GM23248 (cell line): ENCODE results near the gene ANKRD35. TPM values are rescaled to one million over a fixed set of nuclear protein-coding genes. Genes with fewer than 3 reads are reported as not detected.
"Not testable (repeated sequence)": the region's sequence is repeated elsewhere in the genome, so short reads cannot be mapped to it uniquely, and the experiment has no call there.

Experiments
- DNase-seq: peaks from one replicate; pipeline ENCODE4 v3.0.0-alpha.2; 2015
- H2AFZ ChIP-seq: fragments of 200-600 bp; sonication (generic); 2 replicates; pipeline ENCODE4 v1.6.1; 2016; ENCODE audit warnings: antibody characterized with exemption
- H3F3A ChIP-seq: fragments of 200-600 bp; sonication (generic); 2 replicates; pipeline ENCODE4 v1.6.1; 2016; ENCODE audit warnings: mild to moderate bottlenecking, antibody characterized with exemption, mixed run types; ENCODE audit not compliant: insufficient read depth
- H3K27ac ChIP-seq: fragments of 200-600 bp; sonication (generic); 2 replicates; pipeline ENCODE4 v1.5.1; 2016; ENCODE audit warnings: mild to moderate bottlenecking
- H3K27me3 ChIP-seq: fragments of 200-600 bp; sonication (generic); replicated peaks from 2 replicates; pipeline ENCODE4 v1.6.1; 2016; ENCODE audit warnings: mild to moderate bottlenecking; ENCODE audit not compliant: insufficient read depth
- H3K36me3 ChIP-seq: fragments of 200-600 bp; sonication (generic); 2 replicates; pipeline ENCODE4 v1.6.1; 2016; ENCODE audit warnings: low read depth, mild to moderate bottlenecking
- H3K4me1 ChIP-seq: fragments of 200-600 bp; sonication (generic); 2 replicates; pipeline ENCODE4 v1.6.1; 2016; ENCODE audit warnings: mild to moderate bottlenecking; ENCODE audit not compliant: insufficient read depth
- H3K4me2 ChIP-seq: fragments of 200-600 bp; sonication (generic); one replicate; pipeline ENCODE4 v1.6.1; 2016; ENCODE audit warnings: mild to moderate bottlenecking; ENCODE audit not compliant: unreplicated experiment
- H3K4me3 ChIP-seq: fragments of 200-600 bp; sonication (generic); 2 replicates; pipeline ENCODE4 v1.5.1; 2016; ENCODE audit warnings: mild to moderate bottlenecking
- H3K79me2 ChIP-seq: fragments of 200-600 bp; sonication (generic); 2 replicates; pipeline ENCODE4 v1.6.1; 2016; ENCODE audit warnings: mild to moderate bottlenecking; ENCODE audit not compliant: insufficient read depth
- H3K9ac ChIP-seq: fragments of 200-600 bp; sonication (generic); 2 replicates; pipeline ENCODE4 v1.6.1; 2016; ENCODE audit warnings: mild to moderate bottlenecking
- H3K9me2 ChIP-seq: fragments of 200-600 bp; sonication (generic); 2 replicates; pipeline ENCODE4 v1.6.1; 2016; ENCODE audit warnings: mixed run types, mild to moderate bottlenecking, moderate library complexity; ENCODE audit not compliant: insufficient read depth
- H3K9me3 ChIP-seq: fragments of 200-600 bp; sonication (generic); one replicate; pipeline ENCODE4 v1.6.1; 2017; ENCODE audit warnings: low read depth
- H4K20me1 ChIP-seq: fragments of 200-600 bp; sonication (generic); 2 replicates; pipeline ENCODE4 v1.6.0; 2016; ENCODE audit not compliant: insufficient read depth
- EZH2 ChIP-seq: fragments of 200-600 bp; sonication (generic); IDR thresholded peaks from 2 replicates; pipeline ENCODE4 v1.6.1; 2018; ENCODE audit warnings: antibody characterized with exemption, mild to moderate bottlenecking; ENCODE audit not compliant: insufficient read depth, poor library complexity, severe bottlenecking
- EZH2phosphoT487 ChIP-seq: fragments of 200-600 bp; sonication (generic); IDR thresholded peaks from 2 replicates; pipeline ENCODE4 v1.6.1; 2018; ENCODE audit warnings: antibody characterized with exemption, moderate library complexity, mild to moderate bottlenecking, low read depth; ENCODE audit not compliant: insufficient read depth
- WGBS, 2 experiments: methylation state at CpG; one replicate each; pipeline ENCODE4 v1.1.6; 2015 to 2017; ENCODE audit warnings: low lambda C conversion rate in 2 of 2, low coverage in 1 of 2; ENCODE audit errors: missing lambda C conversion rate in 2 of 2; 5-methylcytosine and 5-hydroxymethylcytosine counted together
- in situ Hi-C: fragments of 300-500 bp; cut with MboI; formaldehyde crosslinking; loops from 2 replicates; pipeline ENCODE4 v1.15.0; 2020
- polyA plus RNA-seq: library from polyadenylated mRNA; unstranded; fragments of >200 nt; fragmentation: Nextera tagmentation; extraction: Ambion mirVana; gene quantifications from 2 replicates; pipeline ENCODE4 v1.2.1, GENCODE V29; 2016
- total RNA-seq: library from RNA; depleted of rRNA; stranded (reverse); fragments of >200 nt; shearing (Covaris generic); gene quantifications from 2 replicates; pipeline ENCODE4 v1.2.3, GENCODE V29; 2014

Gene ANKRD35
- total and polyA plus RNA-seq, 2 experiments from 2014 or later: 0.65 to 3.4 TPM

- no peak for TF ChIP-seq EZH2
- no peak for TF ChIP-seq EZH2phosphoT487
- Histone ChIP-seq H3K27ac (no peak overlapping the region), H3K4me2 (no peak overlapping the region), H3K36me3 (peaks cover 92% of the 10 kb centered on the region), H3K9me2 (no peaks in the 10 kb centered on the region), H4K20me1 (no peaks in the 10 kb centered on the region), H3K79me2 (no peaks in the 10 kb centered on the region), H3K27me3 (no peaks in the 10 kb centered on the region), H3K4me1 (no peaks in the 10 kb centered on the region), H3K4me3 (no peak overlapping the region), H3K9me3 (no peaks in the 10 kb centered on the region), H3K9ac (no peak overlapping the region), H2AFZ (no peak overlapping the region), H3F3A (peaks cover 35% of the 10 kb centered on the region)
- DNase-seq: no peak
- WGBS, 2 experiments: 100% methylated on average over 1 of the region's 1 CpG
- in situ Hi-C loops: no loop called here
Measured at GRCh38 chr1:145837656-145838055, 48.0 kb downstream of the ANKRD35 start.

GRCh38 chr1:145830810-145831209 is 54.9 kb downstream of the ANKRD35 start:
- DNase-seq, H4K20me1 ChIP-seq, H3K9me2 ChIP-seq, H3K9ac ChIP-seq, H3K4me1 ChIP-seq, H2AFZ ChIP-seq, H3K4me2 ChIP-seq, H3K27me3 ChIP-seq, H3K27ac ChIP-seq, H3K9me3 ChIP-seq, H3F3A ChIP-seq, H3K4me3 ChIP-seq, in situ Hi-C loops: not testable (repeated sequence)
- peaks cover 86% of the 10 kb centered on the region for H3K36me3 ChIP-seq
- WGBS, 2 experiments: 100% methylated on average over 2 of the region's 2 CpGs
- H3K79me2 ChIP-seq: peaks cover 34% of the 10 kb centered on the region

DNA sequence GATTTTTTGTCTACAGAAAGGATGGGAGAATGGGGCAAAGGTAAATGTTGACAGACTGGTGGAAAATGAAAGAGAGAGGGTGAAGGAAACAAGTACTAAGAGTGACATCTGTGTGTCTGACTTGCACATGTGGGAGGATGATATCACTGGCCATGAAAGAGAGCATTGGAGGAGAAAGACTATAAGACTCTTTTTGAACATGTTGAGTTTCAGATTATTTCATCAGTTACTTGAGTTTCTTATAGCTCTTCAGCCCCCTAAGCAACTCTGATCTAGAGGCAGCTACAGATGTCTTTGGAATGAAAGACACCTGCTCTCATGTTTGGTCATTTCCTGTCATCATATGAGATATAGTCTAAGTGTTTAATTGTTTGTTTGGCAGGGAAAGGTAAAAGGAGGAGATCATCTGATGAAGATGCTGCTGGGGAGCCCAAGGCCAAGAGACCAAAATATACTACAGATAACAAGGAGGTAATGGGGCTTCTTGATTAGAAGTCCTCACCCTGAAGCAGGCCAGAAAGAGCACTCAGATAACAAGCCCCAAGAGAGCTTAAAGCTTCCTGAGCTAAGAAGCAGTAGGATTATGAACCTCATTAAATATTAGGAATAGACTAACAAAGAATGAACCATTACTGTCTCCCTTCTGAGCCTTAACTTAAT is 57.2 kb downstream of the ANKRD35 start:
- Histone ChIP-seq H3K9me3 (no peaks in the 10 kb centered on the region), H3K79me2 (peaks cover 52% of the 10 kb centered on the region), H3K9ac (no peak overlapping the region), H3K4me3 (no peak overlapping the region), H3K36me3 (peaks cover 69% of the 10 kb centered on the region), H3K9me2 (no peaks in the 10 kb centered on the region), H3K27ac (no peak overlapping the region), H3F3A (peaks cover 8% of the 10 kb centered on the region; the same call in 1 of the 2 replicates), H3K4me2 (no peak overlapping the region), H4K20me1 (no peaks in the 10 kb centered on the region), H3K27me3 (no peaks in the 10 kb centered on the region), H2AFZ (no peak overlapping the region), H3K4me1 (peaks cover 14% of the 10 kb centered on the region)
- TF ChIP-seq EZH2phosphoT487 (no peak), EZH2 (no peak)
- no peak for DNase-seq
- in situ Hi-C loops: no loop called here

DNA sequence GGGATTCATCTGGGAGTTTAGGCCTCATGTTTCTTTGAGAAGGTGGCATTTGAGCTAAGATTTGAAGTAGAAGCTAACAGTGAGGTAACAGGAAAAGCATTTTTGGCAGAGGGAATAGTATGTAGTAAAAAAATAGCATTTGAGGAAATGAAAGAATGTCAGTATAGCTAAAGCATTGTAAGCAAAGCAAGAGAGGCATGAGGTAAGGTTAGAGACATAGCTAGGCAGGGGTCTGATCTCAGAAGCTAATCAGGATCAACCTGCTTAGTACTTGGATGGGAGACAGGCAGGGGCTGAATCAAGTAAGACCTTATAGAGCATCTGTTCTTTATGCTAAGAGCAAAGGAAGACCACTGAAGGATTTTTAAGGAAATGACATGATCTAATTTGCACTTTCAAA is 57.7 kb downstream of the ANKRD35 start:
- no peak for DNase-seq
- Histone ChIP-seq H3K4me2 (no peak overlapping the region), H3K4me3 (no peak overlapping the region), H3K9me3 (no peaks in the 10 kb centered on the region), H3K27ac (no peak overlapping the region), H2AFZ (no peak overlapping the region), H3K36me3 (peaks cover 64% of the 10 kb centered on the region), H3K9ac (no peak overlapping the region), H3K9me2 (no peaks in the 10 kb centered on the region), H4K20me1 (no peaks in the 10 kb centered on the region), H3K79me2 (peaks cover 52% of the 10 kb centered on the region), H3K4me1 (peaks cover 14% of the 10 kb centered on the region), H3K27me3 (no peaks in the 10 kb centered on the region), H3F3A (peaks cover 8% of the 10 kb centered on the region; the same call in 1 of the 2 replicates)
- no peak for TF ChIP-seq EZH2
- TF ChIP-seq EZH2phosphoT487: no peak
- in situ Hi-C loops: no loop called here

DNA sequence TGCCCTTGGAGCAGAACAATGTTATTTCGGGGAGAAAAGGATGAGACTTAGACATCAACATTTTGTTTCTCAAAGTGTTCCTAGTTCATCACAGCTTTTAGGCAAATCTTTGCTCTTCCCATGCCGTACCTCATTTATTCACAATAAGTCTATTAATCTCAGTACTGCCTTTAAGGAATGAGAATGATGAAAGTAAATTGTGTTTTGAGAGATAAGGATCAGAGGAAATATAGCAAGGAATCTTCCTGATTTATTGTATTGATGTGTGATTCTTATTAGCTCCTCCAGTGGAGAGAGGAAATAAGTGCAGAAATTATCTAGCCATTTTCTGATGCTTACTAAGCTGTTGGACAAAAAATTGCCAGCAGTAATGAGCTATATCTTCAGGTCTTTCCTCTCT is 59.6 kb downstream of the ANKRD35 start:
- no peaks in the 10 kb centered on the region for H4K20me1 ChIP-seq
- H3K4me3 ChIP-seq: peak overlapping the region; percentile 93
- H3K9me3 ChIP-seq: no peaks in the 10 kb centered on the region
- 0 out of 2 replicates have a peak overlapping the region, but pooled peaks have one; percentile 1 for H3K9ac ChIP-seq
- no peak overlapping the region for H3K27ac ChIP-seq
- no peaks in the 10 kb centered on the region for H3K27me3 ChIP-seq
- in situ Hi-C loops: no loop called here
- peak overlapping the region; percentile 90 for H3K4me2 ChIP-seq
- 53 to 57% methylated on average over 2 of the region's 2 CpGs for WGBS, 2 experiments
- no peaks in the 10 kb centered on the region for H3K9me2 ChIP-seq
- TF ChIP-seq EZH2 (no peak), EZH2phosphoT487 (no peak)
- peaks cover 57% of the 10 kb centered on the region for H3K79me2 ChIP-seq
- no peak overlapping the region for H2AFZ ChIP-seq
- DNase-seq: peak; percentile 38
- peaks cover 14% of the 10 kb centered on the region for H3K4me1 ChIP-seq
- H3F3A ChIP-seq: peaks cover 8% of the 10 kb centered on the region; the same call in 1 of the 2 replicates
- peaks cover 51% of the 10 kb centered on the region for H3K36me3 ChIP-seq
